ENCODE data around the gene SNIP1. TPM values are rescaled to one million over a fixed set of nuclear protein-coding genes. Genes with fewer than 3 reads are reported as not detected.
"Not testable (repeated sequence)": the region's sequence is repeated elsewhere in the genome, so short reads cannot be mapped to it uniquely, and the experiment has no call there.

SNIP1 gene
- total RNA-seq, 1 experiment from 2014 or later, result 17.0 TPM

- Histone ChIP-seq H3K36me3 (peaks cover 53% of the 10 kb centered on the region), H3K4me1 (no peaks in the 10 kb centered on the region), H3K4me3 (no peak overlapping the region), H3K27ac (no peak overlapping the region), H3K9me3 (replicated peaks) (no peaks in the 10 kb centered on the region), H3K27me3 (no peaks in the 10 kb centered on the region)
- no peak for DNase-seq
Measured at GRCh38 chr1:37509181-37509580, 44.9 kb downstream of the SNIP1 start.

GRCh38 chr1:37506740-37507139 is 47.4 kb downstream of the SNIP1 start:
- Histone ChIP-seq H3K4me1 (no peaks in the 10 kb centered on the region), H3K4me3 (no peak overlapping the region), H3K27me3 (no peaks in the 10 kb centered on the region), H3K36me3 (peaks cover 57% of the 10 kb centered on the region), H3K27ac (no peak overlapping the region), H3K9me3 (replicated peaks) (no peaks in the 10 kb centered on the region)
- DNase-seq, result no peak

DNA sequence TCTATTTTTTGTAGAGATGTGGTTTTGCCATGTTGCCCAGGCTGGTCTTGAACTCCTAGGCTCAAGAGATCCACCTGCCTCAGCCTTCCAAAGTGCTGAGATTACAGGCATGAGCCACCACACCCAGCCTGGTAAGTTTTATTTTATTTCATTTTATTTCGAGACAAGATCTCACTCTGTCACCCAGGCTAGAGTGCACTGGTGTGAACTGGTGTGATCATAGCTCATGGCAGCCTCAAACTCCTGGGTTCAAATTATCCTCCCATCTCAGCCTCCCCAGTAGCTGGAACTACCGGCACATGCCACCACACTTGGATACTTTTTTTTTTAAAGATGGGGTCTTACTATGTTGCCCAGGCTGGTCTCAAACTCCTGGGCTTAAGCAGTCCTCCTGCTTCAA is 51.3 kb downstream of the SNIP1 start:
- H3K4me3 ChIP-seq; H3K9me3 ChIP-seq (replicated peaks); H3K4me1 ChIP-seq; DNase-seq; H3K27ac ChIP-seq; H3K27me3 ChIP-seq: not testable (repeated sequence)
- H3K36me3 ChIP-seq, result peaks cover 60% of the 10 kb centered on the region

DNA sequence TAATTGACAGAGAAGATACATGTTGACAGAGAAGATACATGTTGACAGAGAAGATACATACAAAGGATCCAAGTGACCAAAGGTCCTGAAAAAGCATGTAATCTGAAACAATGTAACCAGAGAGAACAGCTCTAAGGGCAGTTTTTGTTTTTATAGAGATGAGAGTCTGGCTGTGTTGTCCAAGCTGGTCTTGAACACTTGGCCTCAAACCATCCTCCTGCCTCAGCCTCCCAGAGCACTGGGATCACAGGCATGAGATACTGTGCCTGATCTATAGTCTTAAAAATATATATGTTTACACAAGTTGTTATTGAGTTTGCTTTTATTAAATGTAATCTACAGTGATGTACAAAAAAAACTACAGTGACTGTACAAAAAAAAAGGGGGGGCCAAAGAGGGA is 52.0 kb downstream of the SNIP1 start:
- DNase-seq, result no peak
- no peak overlapping the region for H3K27ac ChIP-seq
- H3K9me3 ChIP-seq (replicated peaks), result no peaks in the 10 kb centered on the region
- no peak overlapping the region for H3K4me3 ChIP-seq
- peaks cover 65% of the 10 kb centered on the region for H3K36me3 ChIP-seq
- no peaks in the 10 kb centered on the region for H3K4me1 ChIP-seq
- H3K27me3 ChIP-seq, result no peaks in the 10 kb centered on the region

DNA sequence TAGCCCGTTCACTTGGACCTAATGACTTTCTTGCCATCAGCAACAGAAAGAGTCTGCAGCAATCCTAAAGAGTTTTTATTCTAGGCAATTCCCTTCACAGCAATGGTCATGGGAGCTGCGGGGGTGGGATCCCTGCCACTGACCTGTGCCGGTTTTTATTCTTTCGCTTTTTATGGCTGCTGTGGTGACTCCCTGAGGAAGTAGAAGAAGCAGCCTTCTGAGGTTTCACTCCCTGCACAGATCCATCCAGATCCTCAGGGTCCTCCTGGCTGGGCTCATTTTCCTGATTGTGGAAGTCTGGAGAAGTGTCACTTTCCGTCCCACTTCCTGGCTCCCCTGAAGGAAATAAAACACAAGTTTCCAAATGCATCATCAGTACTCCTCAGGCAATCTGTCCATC is 52.4 kb downstream of the SNIP1 start:
- Histone ChIP-seq H3K4me1 (no peaks in the 10 kb centered on the region), H3K27ac (no peak overlapping the region), H3K4me3 (no peak overlapping the region), H3K36me3 (peaks cover 64% of the 10 kb centered on the region), H3K9me3 (replicated peaks) (no peaks in the 10 kb centered on the region), H3K27me3 (no peaks in the 10 kb centered on the region)
- no peak for DNase-seq

DNA sequence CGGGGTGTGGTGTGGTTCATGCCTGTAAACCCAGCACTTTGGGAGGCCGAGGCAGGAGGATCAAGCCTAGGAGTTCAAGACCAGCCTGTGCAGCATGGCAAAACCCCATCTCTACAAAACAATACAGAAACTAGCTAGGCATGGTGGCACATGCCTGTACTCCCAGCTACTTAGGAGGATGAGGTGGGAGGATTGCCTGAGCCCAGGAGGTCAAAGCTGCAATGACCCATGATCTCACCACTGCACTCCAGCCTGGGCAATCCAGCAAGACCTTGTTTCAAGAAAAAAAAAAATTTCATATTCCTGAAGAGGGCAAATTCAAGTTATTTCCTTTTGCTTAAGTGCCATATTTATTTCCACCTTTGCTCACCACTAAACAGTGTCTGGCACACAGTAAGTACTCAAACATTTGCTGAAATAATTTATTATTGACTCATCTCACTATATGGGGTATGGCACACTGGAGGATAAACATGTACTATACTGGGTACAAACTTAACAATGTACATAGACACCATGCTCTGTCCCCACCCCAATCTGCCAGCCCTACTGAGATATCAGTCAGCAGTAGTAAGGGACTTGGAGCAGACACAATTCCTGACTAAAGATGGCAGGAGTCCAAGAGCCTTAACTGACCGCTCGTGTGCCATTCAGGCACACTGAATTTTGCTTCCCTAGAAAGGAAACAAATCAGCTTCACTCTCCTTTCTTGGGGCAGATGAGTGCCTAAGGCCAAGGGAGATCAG is 55.0 kb downstream of the SNIP1 start:
- Histone ChIP-seq H3K27me3 (no peaks in the 10 kb centered on the region; the same call in 1 of the 2 replicates), H3K9me3 (replicated peaks) (no peaks in the 10 kb centered on the region), H3K27ac (no peak overlapping the region), H3K36me3 (peaks cover 53% of the 10 kb centered on the region), H3K4me3 (no peak overlapping the region), H3K4me1 (no peaks in the 10 kb centered on the region)
- no peak for DNase-seq

DNA sequence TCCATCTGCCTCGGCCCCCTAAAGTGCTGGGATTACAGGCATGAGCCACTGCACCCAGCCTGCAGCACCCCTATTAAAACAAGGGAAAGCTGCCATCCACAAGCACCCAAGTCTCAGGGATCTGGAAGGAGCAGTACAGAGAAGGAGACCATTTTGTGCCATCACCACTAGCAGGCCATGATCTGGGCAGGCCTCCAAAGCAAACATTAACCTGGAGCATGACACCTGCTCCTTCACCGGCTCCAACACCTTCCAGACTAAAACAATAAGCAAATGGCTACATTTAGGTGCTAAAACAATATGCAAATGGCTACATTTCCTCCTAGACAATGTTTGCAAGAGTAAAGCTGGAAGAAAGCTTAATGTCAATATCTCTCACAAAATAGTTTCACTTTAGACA is 56.3 kb downstream of the SNIP1 start:
- DNase-seq, result no peak
- H3K4me3 ChIP-seq, result no peak overlapping the region
- H3K36me3 ChIP-seq, result peaks cover 56% of the 10 kb centered on the region
- no peak overlapping the region for H3K27ac ChIP-seq
- no peaks in the 10 kb centered on the region; the same call in 1 of the 2 replicates for H3K27me3 ChIP-seq
- H3K4me1 ChIP-seq, result no peaks in the 10 kb centered on the region
- no peaks in the 10 kb centered on the region for H3K9me3 ChIP-seq (replicated peaks)

- no peaks in the 10 kb centered on the region for H3K9me3 ChIP-seq (replicated peaks)
- peaks cover 56% of the 10 kb centered on the region for H3K36me3 ChIP-seq
- H3K4me3 ChIP-seq, result no peak overlapping the region
- H3K27me3 ChIP-seq, result no peaks in the 10 kb centered on the region; the same call in 1 of the 2 replicates
- no peaks in the 10 kb centered on the region for H3K4me1 ChIP-seq
- no peak overlapping the region for H3K27ac ChIP-seq
- no peak for DNase-seq
Measured at GRCh38 chr1:37495875-37496274, 58.2 kb downstream of the SNIP1 start.

DNA sequence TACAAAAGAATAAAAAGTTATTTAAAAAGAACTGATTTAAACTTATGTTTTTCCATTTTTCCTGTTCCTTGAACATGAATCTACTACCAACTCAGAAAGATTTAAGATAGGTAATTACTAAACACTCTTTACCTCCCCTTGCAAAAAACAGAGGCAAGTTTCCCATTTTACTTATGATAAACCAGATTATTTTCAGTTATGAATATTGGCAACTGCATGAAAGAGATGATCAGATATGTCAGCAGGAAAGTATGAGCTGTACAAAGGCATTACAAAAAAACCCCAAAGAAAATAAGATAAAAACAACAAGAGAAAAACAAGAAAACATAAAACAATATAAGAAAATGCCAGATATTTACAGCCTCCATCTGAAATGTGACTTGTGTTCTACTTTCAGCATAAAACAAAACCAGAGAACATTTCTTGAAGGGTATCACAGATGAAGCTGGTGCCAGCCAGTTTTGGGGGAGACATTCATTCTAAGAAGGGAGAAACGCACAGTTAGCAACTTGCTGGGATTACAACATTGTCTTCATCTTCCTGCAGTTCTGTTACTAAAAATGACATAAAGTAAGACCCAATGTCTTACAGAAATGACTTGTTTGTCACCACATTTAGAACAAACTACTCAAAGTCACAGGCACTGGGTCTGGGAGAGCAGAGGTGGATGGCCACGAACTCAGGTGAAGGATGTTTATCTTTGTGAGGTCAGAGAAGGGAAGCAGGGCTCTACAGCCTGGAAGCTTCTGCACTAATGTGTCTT is 60.6 kb downstream of the SNIP1 start:
- DNase-seq, result no peak
- H3K4me3 ChIP-seq, result no peak overlapping the region
- H3K36me3 ChIP-seq, result peaks cover 45% of the 10 kb centered on the region
- H3K27ac ChIP-seq, result no peak overlapping the region
- H3K4me1 ChIP-seq, result no peaks in the 10 kb centered on the region
- no peaks in the 10 kb centered on the region; the same call in 1 of the 2 replicates for H3K27me3 ChIP-seq
- H3K9me3 ChIP-seq (replicated peaks), result no peaks in the 10 kb centered on the region

GRCh38 chr1:37487619-37487984 is 66.5 kb downstream of the SNIP1 start:
- H3K9me3 ChIP-seq (replicated peaks), result no peaks in the 10 kb centered on the region
- H3K27me3 ChIP-seq, result no peaks in the 10 kb centered on the region
- peaks cover 17% of the 10 kb centered on the region for H3K4me1 ChIP-seq
- no peak for DNase-seq
- peaks cover 18% of the 10 kb centered on the region; the same call in 1 of the 2 replicates for H3K36me3 ChIP-seq
- H3K27ac ChIP-seq, result no peak overlapping the region; the same call in 1 of the 2 replicates
- H3K4me3 ChIP-seq, result no peak overlapping the region

DNA sequence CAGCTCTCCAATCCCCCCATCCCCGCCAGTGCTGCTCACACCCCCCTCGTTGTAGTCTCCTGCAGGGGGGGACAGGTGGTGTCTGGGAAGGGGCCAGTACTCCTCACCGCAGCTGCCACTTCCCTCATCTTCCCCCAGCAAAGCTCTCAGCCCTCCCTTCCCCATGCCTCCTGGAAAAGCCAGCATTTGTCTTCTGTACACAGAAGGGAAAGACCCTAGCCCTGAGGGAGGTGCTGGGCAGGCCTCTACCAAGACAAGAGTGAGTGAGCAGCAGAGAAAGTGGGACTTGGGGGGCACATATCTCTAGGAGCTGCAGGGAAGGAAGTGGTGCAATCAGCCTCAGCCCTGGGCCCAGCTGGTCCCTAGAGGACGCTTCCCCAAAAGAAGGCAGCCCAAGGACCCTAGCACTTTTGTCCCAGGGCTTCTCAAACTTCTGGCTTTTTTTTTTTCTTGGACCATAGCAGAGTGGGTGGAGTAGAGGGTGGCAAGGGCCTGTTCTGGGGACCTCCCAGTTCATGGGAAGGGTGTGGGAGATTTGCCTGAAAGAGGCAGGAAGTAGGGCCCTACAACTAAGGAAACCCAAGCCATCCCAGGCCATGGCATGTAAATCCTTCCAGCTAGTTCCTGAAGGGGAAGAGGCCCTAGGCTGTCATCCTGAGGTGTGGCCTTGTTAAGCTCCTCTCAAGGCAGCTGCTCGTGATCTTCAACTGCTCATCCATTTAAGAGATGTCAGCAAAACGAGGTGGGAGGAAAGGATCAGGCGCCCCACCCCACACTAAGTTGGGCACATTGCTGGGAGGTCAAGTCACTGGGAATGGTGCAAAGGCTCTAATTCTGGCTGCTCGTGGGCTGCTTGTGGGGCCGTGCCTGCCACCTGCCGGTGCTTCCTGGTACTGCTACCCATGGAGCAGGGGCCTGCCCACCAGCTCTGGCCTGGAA is 67.1 kb downstream of the SNIP1 start:
- Histone ChIP-seq H3K9me3 (replicated peaks) (no peaks in the 10 kb centered on the region), H3K4me3 (peak overlapping the region; percentile 6; the same call in 1 of the 2 replicates), H3K36me3 (peaks cover 20% of the 10 kb centered on the region; the same call in 1 of the 2 replicates), H3K27ac (peak overlapping the region; percentile 85), H3K27me3 (no peaks in the 10 kb centered on the region), H3K4me1 (peaks cover 17% of the 10 kb centered on the region)
- DNase-seq, result peak; percentile 88 to 93

- DNase-seq, result peak; percentile 74 to 79
- no peaks in the 10 kb centered on the region for H3K27me3 ChIP-seq
- peak overlapping the region; percentile 85 for H3K27ac ChIP-seq
- peaks cover 17% of the 10 kb centered on the region for H3K4me1 ChIP-seq
- H3K9me3 ChIP-seq (replicated peaks), result no peaks in the 10 kb centered on the region
- H3K36me3 ChIP-seq, result peaks cover 25% of the 10 kb centered on the region
- peak overlapping the region; percentile 6; the same call in 1 of the 2 replicates for H3K4me3 ChIP-seq
Measured at GRCh38 chr1:37485902-37486679, 68.0 kb downstream of the SNIP1 start.
